Measurements from ENCODE around the gene HMMR.

GRCh38 chr5:163540696-163541095, 80.3 kb downstream of the HMMR start:
- TF ChIP-seq POLR2AphosphoS5 (IDR thresholded peaks at IDR 0.05; ENCODE audit: low read depth, low read length) (no peak), POLR2A (IDR thresholded peaks at IDR 0.05; ENCODE audit: low read depth, low read length) (no peak)
